ENCODE data around the gene DNAJC28. TPM values are rescaled to one million over a fixed set of nuclear protein-coding genes. Genes with fewer than 3 reads are reported as not detected.
"Not testable (repeated sequence)": the region's sequence is repeated elsewhere in the genome, so short reads cannot be mapped to it uniquely, and the experiment has no call there.

DNAJC28 gene
- total RNA-seq, 8 experiments from 2014 or later, result 1.9 to 5.3 (median 2.3) TPM

DNA sequence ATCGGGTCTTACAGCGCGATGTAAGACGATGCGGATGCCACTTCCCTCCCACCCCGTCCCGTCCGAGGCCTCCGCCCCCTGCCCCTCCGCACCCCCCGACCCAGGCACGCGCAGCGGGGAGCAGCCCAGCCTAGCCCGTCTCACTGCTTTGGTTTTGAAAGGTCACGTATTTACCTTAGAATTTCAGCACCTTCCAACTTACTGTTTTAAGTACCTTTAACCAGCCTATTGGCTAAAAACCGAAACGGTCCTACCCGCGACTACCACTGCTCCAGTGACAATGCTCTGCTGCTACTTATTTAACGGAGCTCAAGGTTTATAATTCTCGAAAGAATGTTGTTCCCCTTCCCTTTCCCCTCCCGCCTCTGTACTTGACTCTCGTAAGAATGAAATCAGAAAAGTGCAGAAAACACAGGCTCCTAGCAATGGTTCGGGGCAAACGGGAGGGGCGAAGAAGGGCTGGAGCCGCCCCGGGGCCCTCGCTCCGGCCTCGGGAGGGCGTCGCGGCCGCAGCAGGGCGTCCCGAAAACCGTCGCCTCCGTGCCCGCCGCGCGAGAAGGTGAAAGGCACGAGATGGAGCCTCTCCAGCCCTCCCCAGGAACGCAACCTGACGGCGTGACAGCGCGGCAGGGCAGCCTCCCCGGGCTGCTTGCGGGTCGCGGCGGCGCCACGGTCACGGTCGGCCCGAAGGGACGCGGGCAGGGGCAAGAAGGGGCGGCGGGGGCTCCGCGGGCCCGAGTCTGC, 12.4 kb downstream of the DNAJC28 start:
- 0 to 5% (median 1%) methylated on average over 2 to 17 of the region's 68 CpGs; no CpG with 5 or more reads in 3 of the 10 experiments for WGBS, 10 experiments
- H3K4me3 ChIP-seq, result peak overlapping the region; percentile 60 to 89 (median 83)
- H3K27ac ChIP-seq, result peak overlapping the region; percentile 81 to 92
- in situ Hi-C loops (cut with MboI; ENCODE audit: low pct_unique_long_range_greater_than_20kb in 2 of 9, low sequenced_read_pairs in 9 of 9, unreplicated experiment in 9 of 9), result no loop called here
- peaks cover 0 to 4% of the 10 kb centered on the region in 2 donors for H3K4me1 ChIP-seq (replicated peaks in 1 of 2)
- ATAC-seq (replicated peaks in 6 of 8), result peak in 4 of 8 experiments; percentile 4 to 32 (median 24)

DNA sequence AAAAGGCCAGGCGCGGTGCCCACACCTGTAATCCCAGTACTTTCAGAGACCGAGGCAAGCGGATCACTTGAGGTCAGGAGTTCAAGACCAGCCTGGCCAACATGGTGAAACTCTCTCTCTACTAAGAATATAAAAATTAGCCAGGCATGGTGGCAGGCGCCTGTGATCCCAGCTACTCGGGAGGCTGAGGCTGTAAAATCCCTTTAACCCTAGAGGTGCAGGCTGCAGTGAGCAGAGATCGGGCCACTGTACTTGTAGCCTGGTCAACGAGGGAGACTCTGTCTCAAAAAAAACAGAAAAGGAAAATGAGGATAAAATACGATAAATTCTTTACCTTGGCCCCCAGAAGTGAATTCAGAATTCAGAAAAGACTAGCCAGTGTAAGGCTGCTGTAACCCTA, 13.3 kb downstream of the DNAJC28 start:
- in situ Hi-C loops (cut with MboI; ENCODE audit: low pct_unique_long_range_greater_than_20kb in 2 of 9, low sequenced_read_pairs in 9 of 9, unreplicated experiment in 9 of 9), result no loop called here
- Histone ChIP-seq H3K4me3 (peak overlapping the region; percentile 60 to 89 (median 83)), H3K27ac (no peak overlapping the region), H3K4me1 (replicated peaks in 1 of 2) (peaks cover 0 to 4% of the 10 kb centered on the region in 2 donors)
- ATAC-seq (replicated peaks in 6 of 8), result no peak
- 40 to 100% (median 60%) methylated on average over 1 to 9 of the region's 9 CpGs; no CpG with 5 or more reads in 4 of the 10 experiments for WGBS, 10 experiments

- no peak for ATAC-seq (replicated peaks in 6 of 8)
- H3K4me1 ChIP-seq (replicated peaks in 1 of 2), result peaks cover 0 to 4% of the 10 kb centered on the region in 2 donors
- WGBS, 10 experiments, result 67 to 100% (median 93%) methylated on average over 1 to 6 of the region's 7 CpGs; no CpG with 5 or more reads in 2 of the 10 experiments
- no peak overlapping the region for H3K4me3 ChIP-seq
- in situ Hi-C loops (cut with MboI; ENCODE audit: low pct_unique_long_range_greater_than_20kb in 2 of 9, low sequenced_read_pairs in 9 of 9, unreplicated experiment in 9 of 9), result no loop called here
- H3K27ac ChIP-seq, result no peak overlapping the region
Measured at GRCh38 chr21:33477066-33477465, 14.4 kb downstream of the DNAJC28 start.

DNA sequence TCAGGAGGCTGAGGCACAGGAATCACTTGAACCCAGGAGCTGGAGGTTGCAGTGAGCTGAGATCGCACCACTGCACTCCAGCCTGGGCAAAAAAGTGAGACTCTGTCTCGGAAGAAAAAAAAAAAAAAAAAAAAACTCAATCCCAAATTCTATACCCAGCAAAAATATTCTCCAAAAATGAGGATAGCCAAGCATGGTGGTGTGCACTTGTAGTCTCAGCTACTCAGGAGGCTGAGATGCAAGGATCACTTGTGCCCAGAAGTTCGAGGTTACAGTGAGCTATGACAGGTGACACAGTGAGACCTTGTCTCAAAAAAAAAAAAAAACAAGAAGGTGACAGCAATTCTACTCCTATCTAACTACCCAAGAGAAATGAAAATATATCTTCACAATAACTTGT, 18.2 kb downstream of the DNAJC28 start:
- peaks cover 0 to 3% of the 10 kb centered on the region in 2 donors for H3K4me1 ChIP-seq (replicated peaks in 1 of 2)
- ATAC-seq (replicated peaks in 6 of 8), result no peak
- in situ Hi-C loops (cut with MboI; ENCODE audit: low pct_unique_long_range_greater_than_20kb in 2 of 9, low sequenced_read_pairs in 9 of 9, unreplicated experiment in 9 of 9), result no loop called here
- no peak overlapping the region for H3K4me3 ChIP-seq
- H3K27ac ChIP-seq, result no peak overlapping the region
- WGBS, 10 experiments, result 41 to 100% (median 100%) methylated on average over 1 to 2 of the region's 3 CpGs; no CpG with 5 or more reads in 4 of the 10 experiments

DNA sequence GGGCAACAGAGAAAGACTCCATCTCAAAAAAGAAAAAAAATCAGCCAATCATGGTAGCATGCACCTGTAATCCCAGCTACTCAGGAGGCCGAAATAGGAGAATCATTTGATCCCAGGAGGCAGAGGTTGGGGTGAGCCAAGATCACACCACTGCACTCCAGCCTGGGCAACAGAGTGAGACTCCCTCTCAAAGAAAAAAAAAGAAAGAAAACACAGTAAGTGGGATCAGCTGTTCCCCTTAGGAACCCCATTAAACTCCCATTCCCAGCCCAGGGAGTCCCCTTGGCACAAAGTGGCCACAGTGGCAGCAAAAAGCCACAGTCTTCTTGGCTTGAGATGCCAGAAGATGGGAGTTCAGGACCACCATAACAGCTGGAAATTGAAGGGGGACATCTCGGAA, 20.8 kb downstream of the DNAJC28 start:
- Histone ChIP-seq H3K27ac (no peak overlapping the region), H3K4me1 (replicated peaks in 1 of 2) (no peaks in the 10 kb centered on the region), H3K4me3 (no peak overlapping the region)
- 100% methylated on average over 1 to 2 of the region's 2 CpGs; no CpG with 5 or more reads in 5 of the 10 experiments for WGBS, 10 experiments
- in situ Hi-C loops (cut with MboI; ENCODE audit: low pct_unique_long_range_greater_than_20kb in 2 of 9, low sequenced_read_pairs in 9 of 9, unreplicated experiment in 9 of 9), result no loop called here
- no peak for ATAC-seq (replicated peaks in 6 of 8)

DNA sequence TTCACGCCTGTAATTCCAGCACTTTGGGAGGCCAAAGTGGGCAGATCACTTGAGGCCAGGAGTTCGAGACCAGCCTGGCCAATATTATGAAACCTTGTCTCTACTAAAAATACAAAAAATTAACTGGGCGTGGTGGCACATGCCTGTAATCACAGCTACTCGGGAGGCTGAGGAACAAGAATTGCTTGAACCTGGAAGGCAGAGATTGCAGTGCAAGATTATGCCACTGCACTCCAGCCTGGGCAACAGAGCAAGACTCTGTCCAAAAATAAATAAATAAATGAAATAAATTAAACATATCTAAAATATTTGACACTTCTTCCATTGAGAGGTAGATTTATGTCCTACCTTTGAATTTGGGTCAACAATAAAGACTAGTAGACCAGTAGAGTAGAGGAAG, 22.3 kb downstream of the DNAJC28 start:
- WGBS, 10 experiments, result 60 to 100% (median 100%) methylated on average over 1 to 4 of the region's 4 CpGs; no CpG with 5 or more reads in 1 of the 10 experiments
- in situ Hi-C loops (cut with MboI; ENCODE audit: low pct_unique_long_range_greater_than_20kb in 2 of 9, low sequenced_read_pairs in 9 of 9, unreplicated experiment in 9 of 9); ATAC-seq (replicated peaks in 6 of 8); H3K27ac ChIP-seq; H3K4me1 ChIP-seq (replicated peaks in 1 of 2); H3K4me3 ChIP-seq: not testable (repeated sequence)

DNA sequence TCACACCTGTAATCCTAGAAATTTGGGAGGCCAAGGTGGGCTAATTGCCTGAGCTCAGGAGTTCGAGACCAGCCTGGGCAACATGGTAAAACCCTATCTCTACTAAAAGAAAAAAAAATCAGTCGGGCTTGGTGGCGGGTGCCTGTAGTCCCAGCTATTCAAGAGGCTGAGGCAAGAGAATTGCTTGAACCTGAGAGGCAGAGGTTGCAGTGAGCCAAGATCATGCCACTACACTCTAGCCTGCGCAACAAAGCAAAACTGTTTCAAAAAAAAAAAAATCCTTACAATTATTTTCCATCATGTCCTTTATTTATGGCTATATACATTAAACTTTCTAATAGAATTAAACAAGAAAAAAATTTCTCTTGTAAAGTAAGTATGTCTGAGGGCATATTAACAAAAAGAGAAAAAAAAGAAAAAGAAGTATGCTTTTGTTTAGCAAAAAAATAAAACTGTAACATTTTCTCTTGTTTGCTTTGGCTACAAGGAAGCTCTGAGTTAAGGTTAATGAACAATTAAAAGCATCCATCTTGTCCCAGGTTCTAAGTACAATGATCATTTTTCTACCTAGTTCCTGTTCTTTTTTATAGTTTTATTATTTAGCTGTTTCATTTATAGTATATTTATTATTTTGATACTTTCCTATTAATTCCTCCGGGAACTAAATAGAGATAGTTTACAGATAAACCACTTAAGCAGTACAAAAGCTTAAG, 29.8 kb downstream of the DNAJC28 start:
- H3K4me3 ChIP-seq, result no peak overlapping the region
- in situ Hi-C loops (cut with MboI; ENCODE audit: low pct_unique_long_range_greater_than_20kb in 2 of 9, low sequenced_read_pairs in 9 of 9, unreplicated experiment in 9 of 9), result no loop called here
- no peaks in the 10 kb centered on the region for H3K4me1 ChIP-seq (replicated peaks in 1 of 2)
- WGBS, 10 experiments, result 69 to 100% (median 95%) methylated on average over 2 to 5 of the region's 5 CpGs
- ATAC-seq (replicated peaks in 6 of 8), result no peak
- no peak overlapping the region for H3K27ac ChIP-seq

DNA sequence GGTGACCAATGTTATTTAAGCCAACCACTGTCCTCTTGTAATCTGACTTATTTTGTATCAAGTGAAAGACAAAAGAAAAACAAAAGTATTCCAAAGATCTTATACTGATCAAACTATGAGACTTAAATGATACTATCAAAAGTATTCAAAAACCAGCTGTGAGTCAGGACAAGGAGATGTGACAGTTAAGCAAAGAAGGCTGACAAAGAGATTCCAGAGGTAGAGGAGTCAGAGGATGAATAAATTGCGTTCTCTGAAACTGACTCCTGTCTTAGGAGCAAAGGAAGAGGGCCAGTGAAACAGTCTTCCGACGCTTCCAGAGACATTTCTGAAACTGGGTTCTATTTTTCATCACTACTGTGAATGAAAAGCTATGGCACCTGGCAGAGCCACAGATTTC, 32.7 kb downstream of the DNAJC28 start:
- Histone ChIP-seq H3K4me3 (no peak overlapping the region), H3K4me1 (replicated peaks in 1 of 2) (no peaks in the 10 kb centered on the region), H3K27ac (no peak overlapping the region)
- no peak for ATAC-seq (replicated peaks in 6 of 8)
- in situ Hi-C loops (cut with MboI; ENCODE audit: low pct_unique_long_range_greater_than_20kb in 2 of 9, low sequenced_read_pairs in 9 of 9, unreplicated experiment in 9 of 9), result no loop called here
- WGBS, 10 experiments, result 83 to 100% (median 95%) methylated on average over 1 to 3 of the region's 3 CpGs; no CpG with 5 or more reads in 2 of the 10 experiments

DNA sequence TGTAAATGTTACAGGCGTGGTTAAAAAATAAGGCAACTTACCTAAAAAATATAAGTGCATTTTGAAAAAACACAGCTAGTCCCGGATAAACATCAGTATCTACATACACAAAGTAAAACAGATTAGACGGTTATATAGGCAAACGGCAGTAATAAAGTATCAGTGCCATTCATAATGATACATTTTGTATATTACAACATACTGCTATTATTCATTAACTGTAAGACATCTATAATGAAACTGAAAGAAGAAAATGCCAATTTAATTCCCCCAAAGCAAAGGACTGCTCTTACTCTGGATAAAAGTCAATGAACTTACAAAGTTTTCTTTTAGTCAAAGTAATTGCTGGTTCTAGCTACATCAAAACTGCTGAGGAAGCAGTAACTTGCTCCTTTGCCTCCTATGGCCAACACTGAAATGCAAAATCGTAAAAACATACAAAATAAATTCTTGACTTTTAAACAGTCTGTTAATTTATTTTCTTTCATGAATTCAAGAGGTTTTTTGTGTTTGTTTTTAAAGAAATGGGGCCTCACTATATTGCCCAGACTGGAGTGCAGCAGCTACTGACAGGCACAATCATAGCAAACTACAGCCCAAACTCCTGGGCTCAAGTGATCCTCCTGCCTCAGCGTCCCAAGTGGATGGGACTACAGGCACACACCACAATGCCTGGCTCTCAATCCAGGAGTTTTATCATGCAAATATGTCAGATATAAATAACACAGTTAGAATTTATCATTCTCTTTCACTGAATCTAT, 35.6 kb downstream of the DNAJC28 start:
- Histone ChIP-seq H3K4me3 (no peak overlapping the region), H3K27ac (no peak overlapping the region), H3K4me1 (replicated peaks in 1 of 2) (no peaks in the 10 kb centered on the region)
- ATAC-seq (replicated peaks in 6 of 8), result no peak
- in situ Hi-C loops (cut with MboI; ENCODE audit: low pct_unique_long_range_greater_than_20kb in 2 of 9, low sequenced_read_pairs in 9 of 9, unreplicated experiment in 9 of 9), result no loop called here
- WGBS, 10 experiments, result 52 to 96% (median 88%) methylated on average over 2 to 6 of the region's 6 CpGs

- ATAC-seq (replicated peaks in 6 of 8), result no peak
- no peaks in the 10 kb centered on the region for H3K4me1 ChIP-seq (replicated peaks in 1 of 2)
- in situ Hi-C loops (cut with MboI; ENCODE audit: low pct_unique_long_range_greater_than_20kb in 2 of 9, low sequenced_read_pairs in 9 of 9, unreplicated experiment in 9 of 9), result no loop called here
- no peak overlapping the region for H3K4me3 ChIP-seq
- 78 to 100% (median 87%) methylated on average over 1 to 3 of the region's 3 CpGs; no CpG with 5 or more reads in 4 of the 10 experiments for WGBS, 10 experiments
- H3K27ac ChIP-seq, result no peak overlapping the region
Measured at GRCh38 chr21:33452362-33452761, 39.2 kb downstream of the DNAJC28 start.

DNA sequence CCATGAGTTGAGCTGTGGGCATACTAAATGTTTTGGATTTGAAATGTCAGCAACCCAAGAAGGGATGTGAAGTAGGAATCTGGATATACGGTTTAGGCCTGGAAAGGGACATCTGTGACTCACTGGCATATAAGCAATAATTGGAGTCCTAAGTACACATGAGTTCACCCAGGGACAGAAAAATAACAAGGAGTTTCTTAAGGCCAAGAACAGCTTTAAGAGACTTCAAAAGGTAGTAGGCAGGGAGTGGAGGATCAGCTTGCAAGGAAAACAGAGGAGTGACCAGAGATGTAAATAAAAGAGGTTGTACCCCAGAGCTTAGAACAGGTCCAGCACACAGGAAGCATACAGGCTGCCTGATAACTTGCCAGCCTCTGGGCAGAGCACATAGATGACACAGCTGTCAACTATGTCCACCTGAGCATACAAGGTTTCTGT, 39.9 kb downstream of the DNAJC28 start:
- Histone ChIP-seq H3K4me1 (replicated peaks in 1 of 2) (no peaks in the 10 kb centered on the region), H3K4me3 (no peak overlapping the region), H3K27ac (no peak overlapping the region)
- in situ Hi-C loops (cut with MboI; ENCODE audit: low pct_unique_long_range_greater_than_20kb in 2 of 9, low sequenced_read_pairs in 9 of 9, unreplicated experiment in 9 of 9), result no loop called here
- WGBS, 10 experiments, result 29 to 100% (median 78%) methylated on average over 1 of the region's 1 CpG; no CpG with 5 or more reads in 3 of the 10 experiments
- peak in 2 of 8 experiments; percentile 29 to 43 for ATAC-seq (replicated peaks in 6 of 8)

- 82 to 100% (median 94%) methylated on average over 1 to 4 of the region's 4 CpGs for WGBS, 10 experiments
- ATAC-seq (replicated peaks in 6 of 8), result no peak
- in situ Hi-C loops (cut with MboI; ENCODE audit: low pct_unique_long_range_greater_than_20kb in 2 of 9, low sequenced_read_pairs in 9 of 9, unreplicated experiment in 9 of 9), result loop anchor here in 4 of 9 experiments (10.0 to 25.0 kb wide), 4 partner anchors 245 to 612 kb away; no protein-coding TSS in a partner anchor
Measured at GRCh38 chr21:33449616-33450015, 41.9 kb downstream of the DNAJC28 start.

More at GRCh38 chr21:33449616-33450015, 41.9 kb downstream of the DNAJC28 start:
- H3K27ac ChIP-seq, result no peak overlapping the region
- no peak overlapping the region for H3K4me3 ChIP-seq
- H3K4me1 ChIP-seq (replicated peaks in 1 of 2), result no peaks in the 10 kb centered on the region
